Keratinocyte (primary cell): ENCODE data around the gene TNIK. TPM values are rescaled to one million over a fixed set of nuclear protein-coding genes. Genes with fewer than 3 reads are reported as not detected.

Experiments used
- DNase-seq: peaks from one replicate; pipeline ENCODE4 v3.0.0-alpha.2; 2011; ENCODE audit warnings: low read depth, missing footprints, low spot score
- FAIRE-seq: peaks from 2 replicates; lab custom pipeline; 2011; peaks lifted over from hg19 to GRCh38; lab: Jason Lieb, UNC
- H2AFZ ChIP-seq: 2 replicates; pipeline ENCODE4 v1.6.0; 2012; ENCODE audit warnings: low read length, control low read depth, inconsistent platforms; ENCODE audit not compliant: control insufficient read depth
- H3K27ac ChIP-seq: 2 replicates; pipeline ENCODE4 v1.5.1; 2011; ENCODE audit warnings: low read length; ENCODE audit not compliant: control insufficient read depth, insufficient read depth
- H3K27me3 ChIP-seq: 3 replicates; pipeline ENCODE4 v1.6.0; 2011; ENCODE audit warnings: low read length; ENCODE audit not compliant: control insufficient read depth, insufficient read depth; ENCODE audit errors: extremely low read depth
- H3K36me3 ChIP-seq, 2 experiments: 2 replicates in 1 of 2; 3 replicates in 1 of 2; pipeline ENCODE4 v1.5.1; 2011; ENCODE audit warnings: low read length in 2 of 2, mild to moderate bottlenecking in 1 of 2; ENCODE audit not compliant: control insufficient read depth in 2 of 2, insufficient read depth in 2 of 2; ENCODE audit errors: extremely low read depth in 1 of 2
- H3K4me1 ChIP-seq: 3 replicates; pipeline ENCODE4 v1.5.1; 2011; ENCODE audit warnings: low read length; ENCODE audit not compliant: control insufficient read depth, insufficient read depth; ENCODE audit errors: extremely low read depth
- H3K4me2 ChIP-seq: 3 replicates; pipeline ENCODE4 v1.6.0; 2011; ENCODE audit warnings: low read depth, low read length; ENCODE audit not compliant: control insufficient read depth, insufficient read depth; ENCODE audit errors: extremely low read depth
- H3K4me3 ChIP-seq, 3 experiments: fragments of 200-600 bp in 1 of 3; sonication (generic) in 1 of 3; 2 replicates in 2 of 3; 3 replicates in 1 of 3; pipeline ENCODE4 v1.5.1; 2011 to 2016; ENCODE audit warnings: low read length in 3 of 3, mild to moderate bottlenecking in 3 of 3, control low read depth in 2 of 3, inconsistent platforms in 1 of 3, low read depth in 1 of 3, mixed read lengths in 1 of 3, mixed run types in 1 of 3, moderate library complexity in 1 of 3; ENCODE audit not compliant: control insufficient read depth in 2 of 3, insufficient read depth in 2 of 3; ENCODE audit errors: extremely low read depth in 1 of 3
- H3K79me2 ChIP-seq: 2 replicates; pipeline ENCODE4 v1.6.0; 2012; ENCODE audit warnings: low read length; ENCODE audit not compliant: control insufficient read depth, insufficient read depth
- H3K9ac ChIP-seq: 3 replicates; pipeline ENCODE4 v1.6.0; 2011; ENCODE audit warnings: low read length; ENCODE audit not compliant: control insufficient read depth, insufficient read depth; ENCODE audit errors: extremely low read depth
- H3K9me1 ChIP-seq: 3 replicates; pipeline ENCODE4 v1.6.0; 2011; ENCODE audit warnings: low read length; ENCODE audit not compliant: control insufficient read depth, insufficient read depth; ENCODE audit errors: extremely low read depth
- H3K9me3 ChIP-seq: 2 replicates; pipeline ENCODE4 v1.5.1; 2012; ENCODE audit warnings: low read depth, low read length; ENCODE audit not compliant: control insufficient read depth
- H4K20me1 ChIP-seq: 3 replicates; pipeline ENCODE4 v1.6.0; 2011; ENCODE audit warnings: low read length; ENCODE audit not compliant: control insufficient read depth, insufficient read depth; ENCODE audit errors: extremely low read depth
- EZH2 ChIP-seq: IDR thresholded peaks from one replicate; pipeline ENCODE4 v1.6.1; 2012; ENCODE audit warnings: inconsistent platforms, mild to moderate bottlenecking, low read length, moderate library complexity
- dilution Hi-C: fragments of 300-500 bp; cut with MboI; formaldehyde crosslinking; loops from one replicate; pipeline ENCODE4 v1.7.0; 2020; ENCODE audit warnings: low sequenced_read_pairs; ENCODE audit not compliant: extremely low pct_ligation_motif_present
- polyA plus RNA-seq, 5 experiments: library from polyadenylated mRNA; depleted of rRNA in 3 of 5; stranded (reverse) in 3 of 5; stranded (forward) in 1 of 5; unstranded in 1 of 5; fragments of >200 nt; gene quantifications; 1 replicate in 1 of 5; 2 replicates in 3 of 5; 3 replicates in 1 of 5; pipeline versions ENCODE4 v1.2.1 to v1.2.3, GENCODE V29; 2011 to 2012; ENCODE audit warnings: missing spikeins in 2 of 5, low read depth in 1 of 5, low replicate concordance in 1 of 5
- TF ChIP-seq, protein P1 (sequence below), 3 experiments: IDR thresholded peaks in 1 of 3; conservative IDR thresholded peaks in 1 of 3; optimal IDR thresholded peaks in 1 of 3; 2 replicates in 2 of 3; 3 replicates in 1 of 3; pipeline versions ENCODE3 to v1.5.1; 2011; ENCODE audit warnings: low read length in 3 of 3, mild to moderate bottlenecking in 3 of 3, moderate library complexity in 2 of 3, control low read depth in 1 of 3, inconsistent platforms in 1 of 3; ENCODE audit not compliant: insufficient read depth in 2 of 3; ENCODE audit errors: extremely low read depth in 1 of 3

Gene TNIK
- polyA plus RNA-seq, 1 donor (not counting 4 experiments of a cell fraction or from before 2014, with no cell fraction given), result 4.4 TPM

DNA sequence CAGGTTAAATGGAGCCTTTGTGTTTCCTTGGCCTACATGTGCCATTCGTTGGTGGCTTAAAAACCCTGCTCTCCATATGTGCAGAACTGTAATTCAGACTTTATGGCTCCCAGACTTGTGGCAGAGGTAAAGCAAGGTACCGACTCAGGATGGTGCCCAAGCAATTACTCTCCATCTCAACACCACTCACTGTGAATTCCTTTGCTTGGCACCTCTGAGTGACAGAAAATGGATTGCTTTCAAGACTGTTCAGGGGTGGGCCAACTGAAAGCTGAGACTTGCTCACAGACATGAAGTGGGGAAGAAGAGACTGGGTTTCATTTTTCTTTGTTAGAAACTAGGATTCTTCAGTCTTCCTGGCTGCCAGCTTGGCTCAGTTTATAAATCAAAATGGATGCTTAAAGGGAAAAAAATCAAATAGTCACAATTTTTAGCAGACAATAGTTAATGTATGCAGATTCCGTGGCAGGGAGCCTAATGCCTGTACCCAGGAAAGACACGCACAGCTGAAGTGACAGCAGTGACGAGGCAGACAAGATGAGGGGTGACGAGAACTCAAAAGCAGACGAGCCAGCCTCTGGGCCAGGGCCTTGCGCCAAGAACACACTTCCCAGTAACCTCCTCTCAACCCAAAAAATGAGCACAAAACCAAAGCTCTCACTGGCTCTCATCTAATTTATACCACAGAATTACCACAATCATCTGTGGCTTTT, 225.8 kb downstream of the TNIK start:
- Histone ChIP-seq H3K36me3 (no peaks in the 10 kb centered on the region), H4K20me1 (no peaks in the 10 kb centered on the region), H3K4me3 (no peak overlapping the region), H3K4me1 (peaks cover 13% of the 10 kb centered on the region), H3K9ac (no peak overlapping the region), H3K9me3 (no peaks in the 10 kb centered on the region), H2AFZ (no peak overlapping the region), H3K27me3 (no peaks in the 10 kb centered on the region), H3K79me2 (no peaks in the 10 kb centered on the region), H3K9me1 (no peaks in the 10 kb centered on the region), H3K27ac (no peak overlapping the region), H3K4me2 (no peak overlapping the region)
- no peak for TF ChIP-seq EZH2
- TF ChIP-seq, protein P1, sequence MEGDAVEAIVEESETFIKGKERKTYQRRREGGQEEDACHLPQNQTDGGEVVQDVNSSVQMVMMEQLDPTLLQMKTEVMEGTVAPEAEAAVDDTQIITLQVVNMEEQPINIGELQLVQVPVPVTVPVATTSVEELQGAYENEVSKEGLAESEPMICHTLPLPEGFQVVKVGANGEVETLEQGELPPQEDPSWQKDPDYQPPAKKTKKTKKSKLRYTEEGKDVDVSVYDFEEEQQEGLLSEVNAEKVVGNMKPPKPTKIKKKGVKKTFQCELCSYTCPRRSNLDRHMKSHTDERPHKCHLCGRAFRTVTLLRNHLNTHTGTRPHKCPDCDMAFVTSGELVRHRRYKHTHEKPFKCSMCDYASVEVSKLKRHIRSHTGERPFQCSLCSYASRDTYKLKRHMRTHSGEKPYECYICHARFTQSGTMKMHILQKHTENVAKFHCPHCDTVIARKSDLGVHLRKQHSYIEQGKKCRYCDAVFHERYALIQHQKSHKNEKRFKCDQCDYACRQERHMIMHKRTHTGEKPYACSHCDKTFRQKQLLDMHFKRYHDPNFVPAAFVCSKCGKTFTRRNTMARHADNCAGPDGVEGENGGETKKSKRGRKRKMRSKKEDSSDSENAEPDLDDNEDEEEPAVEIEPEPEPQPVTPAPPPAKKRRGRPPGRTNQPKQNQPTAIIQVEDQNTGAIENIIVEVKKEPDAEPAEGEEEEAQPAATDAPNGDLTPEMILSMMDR (optimal IDR thresholded peaks at IDR 0.05 in 1 of 3, IDR thresholded peaks at IDR 0.05 in 1 of 3, conservative IDR thresholded peaks at IDR 0.05 in 1 of 3; ENCODE audit: extremely low read depth in 1 of 3, insufficient read depth in 2 of 3, low read length in 3 of 3), result no peak
- dilution Hi-C loops, result no loop called here
- FAIRE-seq (no peak), DNase-seq (no peak)

DNA sequence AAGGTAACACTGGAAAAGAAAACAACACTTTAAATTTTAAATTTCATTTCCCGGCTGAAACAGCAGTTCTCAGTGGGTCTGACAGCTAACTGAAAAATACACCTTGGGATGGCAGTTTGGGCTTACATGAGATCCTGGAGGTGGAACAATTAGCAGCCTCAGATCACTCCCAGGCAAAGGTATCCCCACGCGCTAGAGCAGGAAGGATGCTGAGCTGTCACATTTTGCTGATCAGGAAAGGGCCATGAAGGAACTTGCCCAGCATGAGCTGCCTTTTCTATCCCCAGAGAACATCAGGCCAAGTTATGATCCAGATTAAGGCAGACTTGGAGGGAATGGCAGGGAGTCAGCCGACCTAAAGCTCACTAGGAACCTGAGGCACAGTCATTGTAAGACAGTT, 228.8 kb downstream of the TNIK start:
- Histone ChIP-seq H3K4me3 (no peak overlapping the region), H2AFZ (peak overlapping the region; percentile 64), H3K27me3 (no peaks in the 10 kb centered on the region), H4K20me1 (no peaks in the 10 kb centered on the region), H3K9me3 (no peaks in the 10 kb centered on the region), H3K9ac (no peak overlapping the region), H3K9me1 (no peaks in the 10 kb centered on the region), H3K36me3 (no peaks in the 10 kb centered on the region), H3K27ac (peak overlapping the region; percentile 10), H3K4me2 (peak overlapping the region; percentile 52), H3K4me1 (peaks cover 13% of the 10 kb centered on the region), H3K79me2 (no peaks in the 10 kb centered on the region)
- DNase-seq, result no peak
- peak; percentile 94 for FAIRE-seq
- TF ChIP-seq, protein P1 (optimal IDR thresholded peaks at IDR 0.05 in 1 of 3, IDR thresholded peaks at IDR 0.05 in 1 of 3, conservative IDR thresholded peaks at IDR 0.05 in 1 of 3; ENCODE audit: extremely low read depth in 1 of 3, insufficient read depth in 2 of 3, low read length in 3 of 3), result no peak
- no peak for TF ChIP-seq EZH2
- dilution Hi-C loops, result no loop called here
